IMR-90 (cell line): ENCODE results near the gene KIF5C. TPM values are rescaled to one million over a fixed set of nuclear protein-coding genes. Genes with fewer than 3 reads are reported as not detected.
A peak's percentile ranks its signal among the peaks of the same experiment; 100 is the strongest.

Experiments
- ATAC-seq: fragments of 200-7000 bp; cut with Tn5 transposase; 2 replicates; pipeline ENCODE4 v1.9.1; 2020; ENCODE audit warnings: low read depth, mild to moderate bottlenecking, moderate library complexity
- BruUV-seq: library from RNA; stranded (reverse); fragments of 400-500 nt; replicated peaks from 2 replicates; lab custom pipeline; 2021; lab: Mats Ljungman, UMichigan
- CTCF ChIA-PET: fragments of 300-600 bp; formaldehyde crosslinking; extraction: SDS; loops from one replicate; lab custom pipeline; 2021; ENCODE audit warnings: antibody characterized with exemption; lab: Yijun Ruan, JAX
- POLR2A ChIA-PET: fragments of 300-600 bp; sonication (Branson Sonifier 250); formaldehyde crosslinking; loops from one replicate; lab custom pipeline; 2022; ENCODE audit warnings: antibody characterized with exemption; ENCODE audit not compliant: unreplicated experiment; lab: Charles Lee
- DNase-seq: peaks from one replicate; pipeline ENCODE4 v3.0.0; 2013
- H2AFZ ChIP-seq: replicated peaks from 2 replicates; pipeline ENCODE3; 2013; ENCODE audit warnings: low read length, mild to moderate bottlenecking; ENCODE audit not compliant: poor library complexity
- H2AK5ac ChIP-seq: 2 replicates; pipeline ENCODE4 v1.6.1; 2013; ENCODE audit warnings: low read depth, low read length, inconsistent platforms
- H2AK9ac ChIP-seq: replicated peaks from 2 replicates; pipeline ENCODE3; 2013; ENCODE audit warnings: mild to moderate bottlenecking, low read depth, low read length, moderate library complexity; ENCODE audit not compliant: poor library complexity
- H2BK120ac ChIP-seq: 2 replicates; pipeline ENCODE4 v1.6.1; 2013; ENCODE audit warnings: low read depth, low read length, inconsistent platforms
- H2BK15ac ChIP-seq: 3 replicates; pipeline ENCODE4 v1.6.1; 2013; ENCODE audit warnings: low read depth, low read length, inconsistent platforms
- H2BK20ac ChIP-seq: 2 replicates; pipeline ENCODE4 v1.6.1; 2013; ENCODE audit warnings: low read depth, mild to moderate bottlenecking, inconsistent platforms, low read length, moderate library complexity
- H2BK5ac ChIP-seq: 2 replicates; pipeline ENCODE4 v1.6.1; 2013; ENCODE audit warnings: mild to moderate bottlenecking, low read depth, low read length, inconsistent platforms; ENCODE audit not compliant: poor library complexity, severe bottlenecking
- H3K14ac ChIP-seq: replicated peaks from 2 replicates; pipeline ENCODE4 v1.6.1; 2013; ENCODE audit warnings: low read depth, low read length, inconsistent platforms
- H3K18ac ChIP-seq: 2 replicates; pipeline ENCODE4 v1.6.1; 2013; ENCODE audit warnings: low read depth, low read length, control low read depth
- H3K23ac ChIP-seq: 2 replicates; pipeline ENCODE4 v1.6.1; 2013; ENCODE audit warnings: low read depth, low read length, inconsistent platforms
- H3K27ac ChIP-seq: 2 replicates; pipeline ENCODE4 v1.5.1; 2013; ENCODE audit warnings: mild to moderate bottlenecking, control low read depth, low read length; ENCODE audit not compliant: insufficient read depth
- H3K27me3 ChIP-seq: 2 replicates; pipeline ENCODE4 v1.6.1; 2013; ENCODE audit warnings: low read length; ENCODE audit not compliant: control insufficient read depth, insufficient read depth
- H3K36me3 ChIP-seq: 2 replicates; pipeline ENCODE4 v1.6.1; 2013; ENCODE audit warnings: low read length, mixed read lengths; ENCODE audit not compliant: control insufficient read depth, insufficient read depth
- H3K4ac ChIP-seq: 2 replicates; pipeline ENCODE4 v1.6.1; 2013; ENCODE audit warnings: low read depth, low read length, inconsistent platforms
- H3K4me1 ChIP-seq: 2 replicates; pipeline ENCODE4 v1.6.1; 2013; ENCODE audit warnings: low read length, mixed read lengths; ENCODE audit not compliant: control insufficient read depth, insufficient read depth
- H3K4me2 ChIP-seq: 2 replicates; pipeline ENCODE4 v1.6.1; 2013; ENCODE audit warnings: low read depth, mild to moderate bottlenecking, control low read depth, low read length, moderate library complexity
- H3K4me3 ChIP-seq: 2 replicates; pipeline ENCODE4 v1.5.1; 2013; ENCODE audit warnings: low read depth, mild to moderate bottlenecking, control low read depth, low read length, moderate library complexity; ENCODE audit not compliant: insufficient read depth
- H3K56ac ChIP-seq: 2 replicates; pipeline ENCODE4 v1.6.1; 2013; ENCODE audit warnings: low read length, inconsistent platforms; ENCODE audit not compliant: insufficient read depth; ENCODE audit errors: extremely low read depth
- H3K79me1 ChIP-seq, 2 experiments: 2 replicates each; pipeline ENCODE4 v1.6.1; 2013; ENCODE audit warnings: low read length in 2 of 2, inconsistent platforms in 1 of 2, low read depth in 1 of 2
- H3K9ac ChIP-seq: 2 replicates; pipeline ENCODE4 v1.6.1; 2013; ENCODE audit warnings: low read depth, low read length, control low read depth
- H3K9me1 ChIP-seq: 2 replicates; pipeline ENCODE4 v1.6.1; 2013; ENCODE audit warnings: low read length, inconsistent platforms; ENCODE audit not compliant: insufficient read depth
- H3K9me3 ChIP-seq: 2 replicates; pipeline ENCODE4 v1.6.1; 2013; ENCODE audit warnings: low read length; ENCODE audit not compliant: control insufficient read depth, insufficient read depth
- H4K20me1 ChIP-seq: 2 replicates; pipeline ENCODE4 v1.6.1; 2013; ENCODE audit warnings: low read length, inconsistent platforms; ENCODE audit not compliant: insufficient read depth
- H4K5ac ChIP-seq: 2 replicates; pipeline ENCODE4 v1.6.1; 2013; ENCODE audit warnings: mild to moderate bottlenecking, low read depth, low read length, control low read depth
- H4K8ac ChIP-seq, 2 experiments: 2 replicates each; pipeline ENCODE4 v1.6.1; 2013; ENCODE audit warnings: low read depth in 2 of 2, low read length in 2 of 2, control low read depth in 1 of 2, inconsistent platforms in 1 of 2
- H4K91ac ChIP-seq: 2 replicates; pipeline ENCODE4 v1.6.1; 2013; ENCODE audit warnings: low read depth, low read length, inconsistent platforms; ENCODE audit not compliant: insufficient read depth
- ELK1 ChIP-seq: fragments of 150-350 bp; IDR thresholded peaks from 2 replicates; pipeline ENCODE4 v1.6.1; 2016; ENCODE audit warnings: low read depth, mild to moderate bottlenecking, low read length, moderate library complexity, borderline replicate concordance
- FOS ChIP-seq: fragments of 150-350 bp; IDR thresholded peaks from 2 replicates; pipeline ENCODE4 v1.6.1; 2016; ENCODE audit warnings: low read depth, low read length
- MAFK ChIP-seq: IDR thresholded peaks from 2 replicates; pipeline ENCODE4 v1.6.1; 2012; ENCODE audit warnings: low read depth, low read length, improper control_type of control experiment
- NFE2L2 ChIP-seq: fragments of 150-350 bp; IDR thresholded peaks from 2 replicates; pipeline ENCODE4 v1.6.1; 2016; ENCODE audit warnings: low read depth, mild to moderate bottlenecking, low read length
- POLR2A ChIP-seq: IDR thresholded peaks from 2 replicates; pipeline ENCODE4 v1.6.1; 2012; ENCODE audit warnings: mild to moderate bottlenecking, low read depth, low read length
- RAD21 ChIP-seq: IDR thresholded peaks from 2 replicates; pipeline ENCODE4 v1.6.1; 2012; ENCODE audit warnings: low read length, improper control_type of control experiment
- RCOR1 ChIP-seq: IDR thresholded peaks from 2 replicates; pipeline ENCODE4 v1.6.1; 2012; ENCODE audit warnings: mild to moderate bottlenecking, low read length, improper control_type of control experiment; ENCODE audit not compliant: insufficient replicate concordance
- SMC3 ChIP-seq: fragments of 150-350 bp; IDR thresholded peaks from 2 replicates; pipeline ENCODE4 v1.6.1; 2016; ENCODE audit warnings: low read depth, mild to moderate bottlenecking, antibody characterized with exemption, low read length, moderate library complexity
- WGBS, 2 experiments: methylation state at CpG; one replicate each; pipeline versions ENCODE4 v1.1.5 to v1.1.7; 2013; ENCODE audit warnings: missing lambda C conversion rate in 2 of 2; ENCODE audit not compliant: insufficient read length in 1 of 2; ENCODE audit errors: extremely low coverage in 2 of 2; 5-methylcytosine and 5-hydroxymethylcytosine counted together
- dilution Hi-C: fragments of 300-500 bp; cut with HindIII; formaldehyde crosslinking; loops from one replicate; pipeline ENCODE4 v1.14.3; 2018; ENCODE audit warnings: low sequenced_read_pairs; ENCODE audit not compliant: unreplicated experiment
- in situ Hi-C: fragments of 300-500 bp; cut with MboI; formaldehyde crosslinking; loops from 3 replicates; pipeline ENCODE4 v1.14.3; 2019; ENCODE audit warnings: low sequenced_read_pairs, inconsistent platforms, mixed read lengths
- intact Hi-C: fragments of 100-400 bp; cut with micrococcal nuclease; formaldehyde crosslinking; loops from 2 replicates; pipeline ENCODE4 v1.10.0; 2022
- polyA plus RNA-seq, 3 experiments: library from polyadenylated mRNA; depleted of rRNA; stranded (reverse); fragments of >200 nt; gene quantifications; 2 replicates each; pipeline ENCODE4 v1.2.3, GENCODE V29; 2012; ENCODE audit warnings: low replicate concordance in 1 of 3
- total RNA-seq: library from RNA; depleted of rRNA; stranded (reverse); fragments of >200 nt; gene quantifications from 2 replicates; pipeline ENCODE4 v1.2.3, GENCODE V29; 2012
- TF ChIP-seq, protein P1 (sequence below): fragments of 150-350 bp; IDR thresholded peaks from 2 replicates; pipeline ENCODE4 v1.6.1; 2017; ENCODE audit warnings: mild to moderate bottlenecking, antibody characterized with exemption, low read length, low read depth

KIF5C gene
- total and polyA plus RNA-seq, 2 of the 4 experiments (the other 2 are of a cell fraction): 0.10 to 0.18 TPM

- no peak for TF ChIP-seq RAD21
Measured at GRCh38 chr2:149068225-149068995, 193.4 kb downstream of the KIF5C start (continued).

DNA sequence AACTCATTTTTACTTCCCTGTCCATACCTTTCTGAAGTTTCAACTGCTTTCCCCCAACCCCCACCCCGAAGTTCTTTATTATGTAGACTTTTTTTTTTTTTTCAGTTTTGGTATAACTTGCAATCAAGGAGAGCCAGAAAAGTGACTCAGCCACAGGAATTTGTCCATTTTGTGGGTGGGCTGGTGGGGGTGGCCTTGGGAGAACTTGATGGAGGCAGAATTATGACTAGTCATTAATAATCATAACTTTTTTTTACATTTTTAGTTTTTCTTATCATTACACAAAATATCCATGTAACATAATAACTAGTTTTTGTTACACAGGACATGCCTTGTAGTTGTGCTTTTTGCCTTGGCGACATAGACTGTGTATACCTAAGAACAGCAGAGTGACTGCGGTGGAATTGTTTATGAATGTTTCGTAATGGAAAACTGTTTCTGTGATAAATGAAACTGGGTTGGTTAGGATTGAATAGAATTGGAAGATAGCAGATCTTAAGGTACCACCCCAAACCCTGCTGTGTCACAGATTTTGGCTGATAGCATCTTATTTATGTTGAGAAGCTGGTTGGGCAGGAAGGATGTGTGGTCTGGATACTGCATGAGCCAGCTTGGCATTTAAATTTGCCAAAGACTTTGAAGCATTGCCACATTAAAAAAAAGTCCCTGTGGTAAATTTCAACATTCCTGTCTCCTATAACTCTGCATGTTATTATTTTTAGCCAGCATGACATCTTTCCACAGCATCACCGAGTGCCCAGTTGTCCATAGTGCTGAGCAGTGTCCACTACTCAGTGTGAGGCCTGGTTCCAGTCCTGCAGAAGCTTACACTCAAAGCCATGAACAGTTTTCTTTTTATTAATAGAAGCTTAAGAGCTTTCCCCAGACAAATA, 194.2 kb downstream of the KIF5C start:
- no peak overlapping the region for H2AFZ ChIP-seq
- no peaks in the 10 kb centered on the region for H4K20me1 ChIP-seq
- H2BK120ac ChIP-seq: peak overlapping the region; percentile 59
- H2BK15ac ChIP-seq: 0 out of 3 replicates have a peak overlapping the region, but pooled peaks have one; percentile 42
- peaks cover 7% of the 10 kb centered on the region for H3K4me1 ChIP-seq
- peak overlapping the region; percentile 41; the same call in 1 of the 2 replicates for H3K56ac ChIP-seq
- peak overlapping the region; percentile 75 for H3K4me2 ChIP-seq
- ChIA-PET CTCF (interaction anchor here (0.6 kb wide), 2 partner anchors 339 to 493 kb away, joined by 3 read pairs; no protein-coding TSS in a partner anchor), POLR2A (no interaction called here)
- H3K4ac ChIP-seq: 0 out of 2 replicates have a peak overlapping the region, but pooled peaks have one; percentile 28
- no TSS peak for BruUV-seq
- H3K79me1 ChIP-seq: no peaks in the 10 kb centered on the region
- peak overlapping the region; percentile 80; the same call in 1 of the 2 replicates for H4K91ac ChIP-seq
- no peaks in the 10 kb centered on the region for H3K36me3 ChIP-seq
- H2AK9ac ChIP-seq: no peak overlapping the region
- dilution Hi-C loops: no loop called here
- intact Hi-C loops: no loop called here
- no peak overlapping the region for H4K8ac ChIP-seq
- H3K14ac ChIP-seq: no peak overlapping the region
- peak overlapping the region; percentile 70 for H2BK20ac ChIP-seq
- H4K5ac ChIP-seq: no peak overlapping the region
- peak; percentile 61 for DNase-seq
- H3K9me1 ChIP-seq: peaks cover 2% of the 10 kb centered on the region; the same call in 1 of the 2 replicates
- 7% methylated on average over 3 of the region's 5 CpGs; no CpG with 5 or more reads in 1 of the 2 experiments for WGBS, 2 experiments
- H3K9ac ChIP-seq: no peak overlapping the region
- no peaks in the 10 kb centered on the region for H3K9me3 ChIP-seq
- no peak overlapping the region for H2BK5ac ChIP-seq
- no peak overlapping the region for H3K27ac ChIP-seq
- H3K4me3 ChIP-seq: no peak overlapping the region
- H3K27me3 ChIP-seq: no peaks in the 10 kb centered on the region
- ATAC-seq: peak; percentile 82
- H3K23ac ChIP-seq: no peak overlapping the region
- no peak overlapping the region; the same call in 1 of the 2 replicates for H3K18ac ChIP-seq
- in situ Hi-C loops: no loop called here
- no peak overlapping the region for H2AK5ac ChIP-seq
- TF ChIP-seq, protein P1, sequence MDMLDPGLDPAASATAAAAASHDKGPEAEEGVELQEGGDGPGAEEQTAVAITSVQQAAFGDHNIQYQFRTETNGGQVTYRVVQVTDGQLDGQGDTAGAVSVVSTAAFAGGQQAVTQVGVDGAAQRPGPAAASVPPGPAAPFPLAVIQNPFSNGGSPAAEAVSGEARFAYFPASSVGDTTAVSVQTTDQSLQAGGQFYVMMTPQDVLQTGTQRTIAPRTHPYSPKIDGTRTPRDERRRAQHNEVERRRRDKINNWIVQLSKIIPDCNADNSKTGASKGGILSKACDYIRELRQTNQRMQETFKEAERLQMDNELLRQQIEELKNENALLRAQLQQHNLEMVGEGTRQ: no peak
- TF ChIP-seq RCOR1 (no peak), MAFK (no peak), RAD21 (no peak), NFE2L2 (no peak), SMC3 (no peak), POLR2A (no peak), FOS (no peak), ELK1 (no peak)
